ENCODE data around the gene STN1. TPM values are rescaled to one million over a fixed set of nuclear protein-coding genes. Genes with fewer than 3 reads are reported as not detected.
A peak's percentile ranks its signal among the peaks of the same experiment; 100 is the strongest.

Gene STN1
- total and polyA plus RNA-seq, 9 of the 15 experiments (the other 6 are each of a cell fraction or from before 2014, with no cell fraction given), result 9.1 to 19.6 (median 13.8) TPM

GRCh38 chr10:103966671-103967447 lies 48.9 kb upstream of the STN1 start, which contains the start of gene SLK (continued):
- TF ChIP-seq BRF2 (IDR thresholded peaks at IDR 0.05; ENCODE audit: borderline replicate concordance, insufficient read depth, insufficient read length), result no peak
- TF ChIP-seq MXI1 (IDR thresholded peaks at IDR 0.05; ENCODE audit: low read depth, low read length), result no peak
- peak; percentile 84 for TF ChIP-seq TAF1 (IDR thresholded peaks at IDR 0.05; ENCODE audit: control insufficient read depth, extremely low read depth, insufficient read depth, low read length, severe bottlenecking)
- TF ChIP-seq TGIF2 (CRISPR knock-in tag; IDR thresholded peaks at IDR 0.05), result no peak
- TF ChIP-seq ZNF518B (CRISPR knock-in tag; IDR thresholded peaks at IDR 0.05), result no peak
- TF ChIP-seq GMEB1 (CRISPR knock-in tag; IDR thresholded peaks at IDR 0.05), result peak; percentile 43
- no peak for TF ChIP-seq SMARCC2 (IDR thresholded peaks at IDR 0.05; ENCODE audit: low read depth)
- no peak for TF ChIP-seq ZNF436 (CRISPR knock-in tag; IDR thresholded peaks at IDR 0.05)
- no peak for TF ChIP-seq GTF2E2 (tag; IDR thresholded peaks at IDR 0.05)
- TF ChIP-seq PKNOX1 (IDR thresholded peaks at IDR 0.05), result no peak
- no peak for TF ChIP-seq TAF15 (IDR thresholded peaks at IDR 0.05; ENCODE audit: low read depth, low read length)
- TF ChIP-seq ZNF280A (IDR thresholded peaks at IDR 0.05; ENCODE audit: low read depth, partially characterized antibody), result no peak
- TF ChIP-seq SRSF3 (IDR thresholded peaks at IDR 0.05; ENCODE audit: insufficient read depth, low read length), result no peak
- no peak for TF ChIP-seq CBFB (CRISPR knock-in tag; IDR thresholded peaks at IDR 0.05)
- TF ChIP-seq PPARD (CRISPR knock-in tag; IDR thresholded peaks at IDR 0.05), result no peak
- TF ChIP-seq CREB3 (tag; conservative IDR thresholded peaks at IDR 0.05; ENCODE audit: low read depth), result no peak

Data from K562 (cell line).